Measurements from ENCODE around the gene NFE2L1. TPM values are rescaled to one million over a fixed set of nuclear protein-coding genes. Genes with fewer than 3 reads are reported as not detected.
A peak's percentile ranks its signal among the peaks of the same experiment; 100 is the strongest.

NFE2L1 gene
- total RNA-seq, 1 donor from 2014 or later: 445 TPM

- peak overlapping the region; percentile 100 for H3K27ac Mint-ChIP-seq (ENCODE audit: unreplicated experiment)
- H3K4me1 Mint-ChIP-seq (ENCODE audit: low read depth): peaks cover 66% of the 10 kb centered on the region
- no peak overlapping the region for H3K4me3 Mint-ChIP-seq (ENCODE audit: unreplicated experiment)
- H3K36me3 Mint-ChIP-seq (ENCODE audit: low read depth): peaks cover 47% of the 10 kb centered on the region
- H3K27me3 Mint-ChIP-seq (ENCODE audit: low read depth): no peaks in the 10 kb centered on the region
- no peaks in the 10 kb centered on the region for H3K9me3 Mint-ChIP-seq (ENCODE audit: low read depth)
- DNase-seq (ENCODE audit: low spot score): no peak
- TF ChIP-seq CTCF (IDR thresholded peaks at IDR 0.05): no peak
These were observed 11.0 kb downstream of the NFE2L1 start for GRCh38 chr17:48059125-48059668.

- no peak for DNase-seq (ENCODE audit: low spot score)
- no peaks in the 10 kb centered on the region for H3K9me3 Mint-ChIP-seq (ENCODE audit: low read depth)
- peaks cover 50% of the 10 kb centered on the region for H3K36me3 Mint-ChIP-seq (ENCODE audit: low read depth)
- H3K4me3 Mint-ChIP-seq (ENCODE audit: unreplicated experiment): peak overlapping the region; percentile 22
- H3K4me1 Mint-ChIP-seq (ENCODE audit: low read depth): peaks cover 65% of the 10 kb centered on the region
- H3K27ac Mint-ChIP-seq (ENCODE audit: unreplicated experiment): peak overlapping the region; percentile 81
- no peaks in the 10 kb centered on the region for H3K27me3 Mint-ChIP-seq (ENCODE audit: low read depth)
- no peak for TF ChIP-seq CTCF (IDR thresholded peaks at IDR 0.05)
These were observed 12.1 kb downstream of the NFE2L1 start for GRCh38 chr17:48060249-48060648.

- no peak for TF ChIP-seq CTCF (IDR thresholded peaks at IDR 0.05)
- Mint-ChIP-seq H3K36me3 (ENCODE audit: low read depth) (peaks cover 47% of the 10 kb centered on the region), H3K9me3 (ENCODE audit: low read depth) (no peaks in the 10 kb centered on the region), H3K4me1 (ENCODE audit: low read depth) (peaks cover 55% of the 10 kb centered on the region), H3K4me3 (ENCODE audit: unreplicated experiment) (no peak overlapping the region), H3K27ac (ENCODE audit: unreplicated experiment) (no peak overlapping the region), H3K27me3 (ENCODE audit: low read depth) (no peaks in the 10 kb centered on the region)
- no peak for DNase-seq (ENCODE audit: low spot score)
These were observed 14.1 kb downstream of the NFE2L1 start for GRCh38 chr17:48062273-48062672.

- Mint-ChIP-seq H3K27ac (ENCODE audit: unreplicated experiment) (peak overlapping the region; percentile 24), H3K27me3 (ENCODE audit: low read depth) (no peaks in the 10 kb centered on the region), H3K4me1 (ENCODE audit: low read depth) (peaks cover 56% of the 10 kb centered on the region), H3K9me3 (ENCODE audit: low read depth) (no peaks in the 10 kb centered on the region), H3K36me3 (ENCODE audit: low read depth) (peaks cover 31% of the 10 kb centered on the region), H3K4me3 (ENCODE audit: unreplicated experiment) (no peak overlapping the region)
- no peak for TF ChIP-seq CTCF (IDR thresholded peaks at IDR 0.05)
- DNase-seq (ENCODE audit: low spot score): no peak
These were observed 16.5 kb downstream of the NFE2L1 start for GRCh38 chr17:48064638-48065037.

- TF ChIP-seq CTCF (IDR thresholded peaks at IDR 0.05): no peak
- Mint-ChIP-seq H3K4me3 (ENCODE audit: unreplicated experiment) (no peak overlapping the region), H3K36me3 (ENCODE audit: low read depth) (peaks cover 21% of the 10 kb centered on the region), H3K9me3 (ENCODE audit: low read depth) (no peaks in the 10 kb centered on the region), H3K4me1 (ENCODE audit: low read depth) (peaks cover 45% of the 10 kb centered on the region), H3K27me3 (ENCODE audit: low read depth) (no peaks in the 10 kb centered on the region), H3K27ac (ENCODE audit: unreplicated experiment) (no peak overlapping the region)
- no peak for DNase-seq (ENCODE audit: low spot score)
These were observed 18.0 kb downstream of the NFE2L1 start for GRCh38 chr17:48066192-48066591.
